ENCODE measurements around the gene FNDC3A. TPM values are rescaled to one million over a fixed set of nuclear protein-coding genes. Genes with fewer than 3 reads are reported as not detected.

The FNDC3A gene
- total RNA-seq, 1 experiment from 2014 or later = 24.3 TPM

DNA sequence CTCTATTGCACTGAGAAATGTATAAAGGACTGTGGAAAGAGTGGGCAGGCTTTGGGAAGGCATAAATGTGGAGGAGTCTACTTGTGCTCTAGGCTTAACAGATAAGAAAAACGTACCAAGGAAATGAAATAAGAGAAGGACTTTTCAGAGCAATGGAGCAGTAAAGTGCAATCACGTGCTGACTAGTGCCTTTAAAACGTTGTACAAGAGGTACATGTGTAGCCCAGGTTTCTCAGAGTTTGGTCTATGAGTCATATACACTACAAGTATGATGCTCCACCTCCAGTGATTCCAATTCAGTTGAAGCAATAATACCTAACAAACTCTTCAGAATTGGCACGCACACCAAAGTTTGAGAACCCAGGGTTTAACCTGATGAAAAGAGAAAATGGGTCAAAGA lies 13.4 kb upstream of the FNDC3A start:
- no TSS peak for BruUV-seq (replicated peaks)
- ChIA-PET CTCF (no interaction called here), POLR2A (no interaction called here)
- TF ChIP-seq POLR2AphosphoS5 (IDR thresholded peaks at IDR 0.05; ENCODE audit: low read depth, low read length) (no peak), TCF7L2 (IDR thresholded peaks at IDR 0.05; ENCODE audit: low read depth, low read length) (no peak), CTCF (IDR thresholded peaks at IDR 0.05) (no peak), SIN3A (IDR thresholded peaks at IDR 0.05; ENCODE audit: borderline replicate concordance, insufficient read depth, low read depth, low read length) (no peak)
- TF ChIP-seq, protein P1, sequence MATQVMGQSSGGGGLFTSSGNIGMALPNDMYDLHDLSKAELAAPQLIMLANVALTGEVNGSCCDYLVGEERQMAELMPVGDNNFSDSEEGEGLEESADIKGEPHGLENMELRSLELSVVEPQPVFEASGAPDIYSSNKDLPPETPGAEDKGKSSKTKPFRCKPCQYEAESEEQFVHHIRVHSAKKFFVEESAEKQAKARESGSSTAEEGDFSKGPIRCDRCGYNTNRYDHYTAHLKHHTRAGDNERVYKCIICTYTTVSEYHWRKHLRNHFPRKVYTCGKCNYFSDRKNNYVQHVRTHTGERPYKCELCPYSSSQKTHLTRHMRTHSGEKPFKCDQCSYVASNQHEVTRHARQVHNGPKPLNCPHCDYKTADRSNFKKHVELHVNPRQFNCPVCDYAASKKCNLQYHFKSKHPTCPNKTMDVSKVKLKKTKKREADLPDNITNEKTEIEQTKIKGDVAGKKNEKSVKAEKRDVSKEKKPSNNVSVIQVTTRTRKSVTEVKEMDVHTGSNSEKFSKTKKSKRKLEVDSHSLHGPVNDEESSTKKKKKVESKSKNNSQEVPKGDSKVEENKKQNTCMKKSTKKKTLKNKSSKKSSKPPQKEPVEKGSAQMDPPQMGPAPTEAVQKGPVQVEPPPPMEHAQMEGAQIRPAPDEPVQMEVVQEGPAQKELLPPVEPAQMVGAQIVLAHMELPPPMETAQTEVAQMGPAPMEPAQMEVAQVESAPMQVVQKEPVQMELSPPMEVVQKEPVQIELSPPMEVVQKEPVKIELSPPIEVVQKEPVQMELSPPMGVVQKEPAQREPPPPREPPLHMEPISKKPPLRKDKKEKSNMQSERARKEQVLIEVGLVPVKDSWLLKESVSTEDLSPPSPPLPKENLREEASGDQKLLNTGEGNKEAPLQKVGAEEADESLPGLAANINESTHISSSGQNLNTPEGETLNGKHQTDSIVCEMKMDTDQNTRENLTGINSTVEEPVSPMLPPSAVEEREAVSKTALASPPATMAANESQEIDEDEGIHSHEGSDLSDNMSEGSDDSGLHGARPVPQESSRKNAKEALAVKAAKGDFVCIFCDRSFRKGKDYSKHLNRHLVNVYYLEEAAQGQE (IDR thresholded peaks at IDR 0.05; ENCODE audit: insufficient read depth in 1 of 2, low read depth in 2 of 2, low read length in 1 of 2) = no peak
- no peaks in the 10 kb centered on the region for H3K36me3 ChIP-seq (ENCODE audit: control insufficient read depth, insufficient read depth, low read length)
- H3K27ac ChIP-seq (ENCODE audit: low read length) = no peak overlapping the region
- H3K4me3 ChIP-seq (ENCODE audit: low read depth in 2 of 2, low read length in 2 of 2) = no peak overlapping the region
- in situ Hi-C loops (cut with HindIII; ENCODE audit: low pct_unique_long_range_greater_than_20kb, low sequenced_read_pairs) = no loop called here
- ATAC-seq (no peak), DNase-seq (ENCODE audit: low read depth, low spot score) (no peak)
- intact Hi-C loops (cut with micrococcal nuclease; ENCODE audit: unreplicated experiment) = no loop called here
- no peaks in the 10 kb centered on the region for H3K4me1 ChIP-seq (ENCODE audit: control insufficient read depth, insufficient read depth, low read length)
- no peaks in the 10 kb centered on the region for H3K27me3 ChIP-seq (ENCODE audit: control insufficient read depth, insufficient read depth, low read length)
- no peaks in the 10 kb centered on the region for H3K9me3 ChIP-seq (ENCODE audit: control insufficient read depth, insufficient read depth, low read depth, low read length)

- no TSS peak for BruUV-seq (replicated peaks)
- CTCF ChIA-PET = no interaction called here
These were observed 10.0 kb upstream of the FNDC3A start for GRCh38 chr13:48965736-48966135.

More at GRCh38 chr13:48965736-48966135, 10.0 kb upstream of the FNDC3A start:
- H3K36me3 ChIP-seq (ENCODE audit: control insufficient read depth, insufficient read depth, low read length) = no peaks in the 10 kb centered on the region
- POLR2A ChIA-PET = no interaction called here
- no peaks in the 10 kb centered on the region for H3K4me1 ChIP-seq (ENCODE audit: control insufficient read depth, insufficient read depth, low read length)
- no peak for DNase-seq (ENCODE audit: low read depth, low spot score)
- intact Hi-C loops (cut with micrococcal nuclease; ENCODE audit: unreplicated experiment) (no loop called here), in situ Hi-C loops (cut with HindIII; ENCODE audit: low pct_unique_long_range_greater_than_20kb, low sequenced_read_pairs) (no loop called here)
- H3K9me3 ChIP-seq (ENCODE audit: control insufficient read depth, insufficient read depth, low read depth, low read length) = no peaks in the 10 kb centered on the region
- H3K27ac ChIP-seq (ENCODE audit: low read length) = no peak overlapping the region
- H3K4me3 ChIP-seq (ENCODE audit: low read depth in 2 of 2, low read length in 2 of 2) = no peak overlapping the region
- no peak for TF ChIP-seq POLR2AphosphoS5 (IDR thresholded peaks at IDR 0.05; ENCODE audit: low read depth, low read length)
- TF ChIP-seq TCF7L2 (IDR thresholded peaks at IDR 0.05; ENCODE audit: low read depth, low read length) = no peak
- TF ChIP-seq, protein P1 (IDR thresholded peaks at IDR 0.05; ENCODE audit: insufficient read depth in 1 of 2, low read depth in 2 of 2, low read length in 1 of 2) = no peak
- no peak for TF ChIP-seq SIN3A (IDR thresholded peaks at IDR 0.05; ENCODE audit: borderline replicate concordance, insufficient read depth, low read depth, low read length)
- TF ChIP-seq CTCF (IDR thresholded peaks at IDR 0.05) = no peak
- H3K27me3 ChIP-seq (ENCODE audit: control insufficient read depth, insufficient read depth, low read length) = no peaks in the 10 kb centered on the region
- ATAC-seq = no peak
